Activated CD4-positive, alpha-beta T cell treated with anti-CD3 and anti-CD28 coated beads for 1 hour (primary cell): ENCODE data around the gene SLC2A6.

Source experiments
- DNase-seq: peaks from one replicate; pipeline ENCODE4 v3.0.0-alpha.2; 2020

The SLC2A6 gene, protein sequence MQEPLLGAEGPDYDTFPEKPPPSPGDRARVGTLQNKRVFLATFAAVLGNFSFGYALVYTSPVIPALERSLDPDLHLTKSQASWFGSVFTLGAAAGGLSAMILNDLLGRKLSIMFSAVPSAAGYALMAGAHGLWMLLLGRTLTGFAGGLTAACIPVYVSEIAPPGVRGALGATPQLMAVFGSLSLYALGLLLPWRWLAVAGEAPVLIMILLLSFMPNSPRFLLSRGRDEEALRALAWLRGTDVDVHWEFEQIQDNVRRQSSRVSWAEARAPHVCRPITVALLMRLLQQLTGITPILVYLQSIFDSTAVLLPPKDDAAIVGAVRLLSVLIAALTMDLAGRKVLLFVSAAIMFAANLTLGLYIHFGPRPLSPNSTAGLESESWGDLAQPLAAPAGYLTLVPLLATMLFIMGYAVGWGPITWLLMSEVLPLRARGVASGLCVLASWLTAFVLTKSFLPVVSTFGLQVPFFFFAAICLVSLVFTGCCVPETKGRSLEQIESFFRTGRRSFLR

DNA sequence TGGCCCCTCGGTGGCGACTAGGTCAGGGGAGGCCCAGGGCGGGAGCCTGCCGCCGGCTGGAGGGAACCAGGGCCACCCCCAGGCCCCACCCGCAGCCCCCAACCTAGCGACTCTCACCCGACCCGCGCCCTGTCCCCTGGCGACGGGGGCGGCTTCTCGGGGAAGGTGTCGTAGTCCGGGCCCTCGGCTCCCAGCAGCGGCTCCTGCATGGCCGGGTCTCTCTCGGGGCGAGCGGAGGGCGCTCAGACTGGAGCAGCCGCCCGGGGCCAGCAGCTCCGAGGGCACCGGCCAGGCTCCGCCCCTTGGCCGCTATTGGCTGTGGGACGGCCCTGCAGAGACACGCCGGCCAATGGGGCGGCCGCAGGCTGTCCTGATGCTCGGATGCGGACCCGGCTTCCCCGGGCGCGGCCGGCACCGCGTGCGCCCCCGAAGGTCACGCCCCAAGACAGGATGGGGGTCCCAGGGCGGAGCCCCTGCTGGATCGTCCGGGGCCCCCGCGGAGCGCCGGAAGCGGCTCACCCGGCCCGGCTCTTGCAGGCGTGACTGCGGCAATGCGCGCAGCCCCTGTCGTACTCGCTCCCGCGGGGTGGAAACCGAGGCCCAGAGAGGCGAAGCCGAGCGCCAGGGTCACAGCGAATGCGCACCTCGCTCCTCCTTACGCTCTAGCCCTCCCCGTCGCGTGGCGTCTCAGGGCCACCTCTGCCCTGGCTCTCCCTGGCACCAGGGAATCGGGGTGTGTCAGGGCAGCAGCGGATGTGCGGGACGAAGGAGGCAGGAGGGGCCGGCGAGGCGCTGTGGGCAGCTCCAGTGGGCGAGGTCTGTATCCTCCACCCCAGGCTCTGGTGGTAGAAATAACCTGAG, at the start of gene SLC2A6:
TSS of gene SLC2A6 (minus strand) at position 249 of the 861 bp plus-strand sequence. CDS start at position 209, 40 bp downstream.
- peak; percentile 64 for DNase-seq

DNA sequence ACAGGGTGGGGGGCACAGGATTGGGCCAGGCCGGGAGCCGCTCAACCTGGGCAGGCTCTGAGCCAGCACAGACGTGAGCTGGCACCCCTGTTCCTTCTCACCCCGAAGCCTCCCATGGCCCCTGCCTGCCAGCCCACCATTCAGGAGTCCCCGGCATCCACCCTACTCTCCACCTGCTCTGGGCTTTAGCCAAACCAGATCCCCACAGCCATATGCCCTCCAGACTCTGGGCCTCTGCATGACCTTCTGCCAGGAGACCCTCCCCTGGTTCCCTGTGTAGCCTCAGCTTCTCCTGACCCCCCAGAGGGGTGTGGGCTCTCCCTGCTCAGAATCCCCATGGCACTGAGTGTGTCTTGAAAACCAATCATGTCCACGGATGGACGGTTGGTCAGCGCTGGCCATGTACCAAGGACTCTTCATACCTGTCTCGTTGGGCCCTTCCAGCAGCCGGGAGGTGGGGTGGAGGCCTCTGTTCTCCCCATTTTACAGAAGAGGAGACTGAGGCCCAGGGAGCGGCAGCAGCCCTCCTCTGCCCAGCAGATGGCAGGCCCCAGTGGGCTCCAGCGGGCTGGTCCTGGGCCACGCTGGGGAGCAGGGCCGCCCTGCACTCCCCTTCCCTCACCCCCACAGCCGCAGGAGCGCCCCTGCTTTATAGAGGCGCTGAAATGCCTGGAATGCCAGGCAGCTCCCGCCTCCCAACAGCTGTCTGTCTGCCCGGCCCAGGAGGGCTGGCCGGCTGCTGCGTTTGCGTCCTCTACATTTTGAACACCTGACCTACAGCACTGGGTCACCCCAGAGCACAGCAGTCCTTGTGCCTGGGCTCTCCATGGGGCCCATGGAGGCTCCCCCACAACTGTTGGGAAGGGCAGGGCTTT, 49.3 kb upstream of the SLC2A6 start:
- DNase-seq, result no peak

DNA sequence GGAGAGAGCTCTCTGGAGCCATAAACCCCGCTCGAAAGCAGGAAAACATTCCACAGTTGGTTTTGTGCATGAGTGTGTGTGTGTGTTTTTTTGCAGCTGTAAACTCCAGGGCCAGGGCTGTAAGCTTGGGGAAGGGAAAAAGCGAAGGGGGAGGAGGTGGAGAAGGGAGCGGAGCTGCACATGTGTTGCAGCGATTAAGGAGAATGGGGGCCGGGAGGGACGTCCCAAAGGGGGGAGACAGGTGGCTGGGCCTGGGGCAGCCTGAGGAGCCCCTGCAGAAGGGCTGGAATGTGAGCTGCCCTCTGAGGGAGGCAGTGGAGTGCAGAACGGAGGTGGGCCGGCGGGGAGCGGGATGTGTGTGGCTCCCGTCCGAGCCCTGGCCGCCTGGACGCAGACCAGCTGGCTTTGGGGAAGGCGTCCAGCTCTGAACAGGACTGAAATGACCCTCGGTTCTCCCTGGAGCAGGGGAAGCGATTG, 48.6 kb upstream of the SLC2A6 start:
- DNase-seq, result no peak

DNA sequence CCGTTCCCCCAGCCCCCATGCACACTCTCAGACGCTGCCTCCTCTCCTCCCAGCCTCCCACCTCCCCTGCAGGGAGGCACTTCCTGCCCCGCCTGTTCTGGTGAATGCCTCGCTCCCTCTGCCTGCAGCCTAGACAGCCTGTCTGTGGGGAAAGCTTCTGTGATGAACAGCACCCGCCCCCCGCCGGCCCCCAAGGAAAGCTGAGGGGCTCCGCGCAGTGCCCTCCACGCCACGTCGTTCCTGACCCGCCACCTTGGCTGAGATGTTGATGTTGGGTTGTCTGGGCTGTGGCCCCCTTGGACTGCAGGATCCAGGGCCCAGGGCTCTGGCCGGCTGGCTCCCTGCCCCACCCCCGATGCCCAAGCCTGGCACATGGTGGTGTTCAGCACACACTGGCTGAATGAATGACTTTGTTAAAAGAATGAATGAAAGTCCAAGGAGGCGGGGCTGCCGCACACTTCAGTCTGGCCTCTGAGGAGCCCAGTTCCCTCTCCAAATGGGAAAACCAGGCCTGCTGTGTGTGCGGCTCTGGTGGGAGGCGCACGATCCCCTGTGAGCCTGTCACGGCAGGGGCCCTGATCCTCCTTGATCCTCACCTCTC, 47.9 kb upstream of the SLC2A6 start:
- DNase-seq, result no peak

DNA sequence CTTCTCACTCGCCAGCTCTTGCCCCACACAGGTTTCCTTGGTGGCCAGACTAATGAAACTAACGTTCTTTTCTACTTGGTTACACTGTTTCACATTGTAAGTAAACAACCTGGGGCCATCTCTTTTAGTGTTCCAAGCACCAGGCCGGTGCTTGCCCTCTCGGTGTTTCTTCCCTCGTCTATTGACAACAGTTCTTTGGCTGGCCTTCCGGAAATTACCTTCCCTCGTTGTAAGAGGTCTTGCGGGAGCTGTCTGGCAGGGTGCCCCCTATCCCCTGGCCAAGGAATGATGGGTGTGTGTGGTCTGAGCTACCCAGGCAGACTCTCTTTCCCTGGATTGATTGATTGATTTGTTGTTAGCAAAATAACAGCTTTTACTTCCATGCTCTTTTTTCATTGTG, 46.8 kb upstream of the SLC2A6 start:
- no peak for DNase-seq

DNA sequence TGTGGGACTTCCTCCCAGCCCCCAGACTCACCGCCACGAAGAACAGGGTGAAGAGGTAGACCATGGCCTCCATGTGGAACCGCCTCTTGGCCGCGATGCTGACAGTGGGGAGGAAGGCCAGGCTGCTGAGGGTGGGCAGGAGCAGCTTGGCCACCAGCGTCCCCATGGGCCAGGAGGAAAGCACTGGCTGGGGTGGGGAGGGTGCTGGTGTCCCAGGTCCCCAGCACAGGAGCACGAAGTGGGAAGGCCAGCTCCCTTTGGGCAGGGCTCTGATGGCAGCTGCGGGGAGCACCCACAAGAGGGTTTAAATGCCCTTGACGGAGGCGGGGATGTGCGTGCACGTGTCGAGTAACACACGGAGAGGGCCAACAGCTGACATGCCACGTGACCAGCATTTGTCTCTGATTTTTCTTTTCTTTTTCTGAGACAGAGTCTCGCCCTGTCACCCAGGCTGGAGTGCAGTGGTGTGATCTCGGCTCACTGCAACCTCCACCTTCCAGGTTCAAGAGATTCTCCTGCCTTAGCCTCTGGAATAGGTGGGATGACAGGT, 45.9 kb upstream of the SLC2A6 start, which contains the start of gene MYMK:
TSS of gene MYMK (minus strand) at position 281 of the 550 bp plus-strand sequence. CDS start at position 166, 115 bp downstream.
- no peak for DNase-seq

DNA sequence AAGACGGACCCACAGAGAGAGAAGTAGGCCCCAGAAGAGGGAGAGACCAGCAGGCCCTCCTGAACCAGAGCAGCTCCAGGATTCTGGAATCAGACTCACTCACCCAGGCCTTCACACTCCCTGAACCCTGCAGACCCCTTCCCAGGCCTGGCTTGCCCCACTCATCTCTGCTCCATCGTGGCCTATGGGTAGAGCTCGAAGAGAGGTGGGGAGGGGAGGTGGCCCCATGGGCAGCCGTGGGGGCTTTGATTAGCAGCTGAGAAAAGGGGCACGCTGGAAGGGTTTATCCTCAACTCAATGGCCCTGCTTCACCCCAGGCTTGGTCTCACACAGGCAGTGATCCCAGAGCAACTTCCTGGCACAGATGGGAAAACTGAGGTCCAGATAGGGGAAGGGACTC, 45.2 kb upstream of the SLC2A6 start:
- no peak for DNase-seq

DNA sequence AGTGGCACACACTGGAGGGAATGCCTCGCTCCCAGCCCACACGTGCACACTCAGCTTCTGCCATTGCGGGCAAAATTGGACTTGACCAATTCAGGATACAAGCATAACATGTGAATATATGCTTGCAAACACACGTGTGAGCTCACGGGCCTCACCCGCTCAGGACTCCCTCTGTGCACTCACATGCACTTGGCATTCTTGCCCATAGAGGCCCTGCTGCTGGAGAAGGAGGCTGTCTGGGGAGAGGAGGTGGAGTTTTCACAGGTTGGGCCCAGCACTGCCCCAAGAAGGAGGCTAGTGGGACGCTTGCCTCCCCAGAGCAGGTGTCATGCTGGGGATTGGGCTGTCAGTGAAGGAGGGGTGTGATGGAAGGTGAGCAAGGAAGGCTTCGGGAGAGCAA, 44.2 kb upstream of the SLC2A6 start:
- DNase-seq, result no peak

DNA sequence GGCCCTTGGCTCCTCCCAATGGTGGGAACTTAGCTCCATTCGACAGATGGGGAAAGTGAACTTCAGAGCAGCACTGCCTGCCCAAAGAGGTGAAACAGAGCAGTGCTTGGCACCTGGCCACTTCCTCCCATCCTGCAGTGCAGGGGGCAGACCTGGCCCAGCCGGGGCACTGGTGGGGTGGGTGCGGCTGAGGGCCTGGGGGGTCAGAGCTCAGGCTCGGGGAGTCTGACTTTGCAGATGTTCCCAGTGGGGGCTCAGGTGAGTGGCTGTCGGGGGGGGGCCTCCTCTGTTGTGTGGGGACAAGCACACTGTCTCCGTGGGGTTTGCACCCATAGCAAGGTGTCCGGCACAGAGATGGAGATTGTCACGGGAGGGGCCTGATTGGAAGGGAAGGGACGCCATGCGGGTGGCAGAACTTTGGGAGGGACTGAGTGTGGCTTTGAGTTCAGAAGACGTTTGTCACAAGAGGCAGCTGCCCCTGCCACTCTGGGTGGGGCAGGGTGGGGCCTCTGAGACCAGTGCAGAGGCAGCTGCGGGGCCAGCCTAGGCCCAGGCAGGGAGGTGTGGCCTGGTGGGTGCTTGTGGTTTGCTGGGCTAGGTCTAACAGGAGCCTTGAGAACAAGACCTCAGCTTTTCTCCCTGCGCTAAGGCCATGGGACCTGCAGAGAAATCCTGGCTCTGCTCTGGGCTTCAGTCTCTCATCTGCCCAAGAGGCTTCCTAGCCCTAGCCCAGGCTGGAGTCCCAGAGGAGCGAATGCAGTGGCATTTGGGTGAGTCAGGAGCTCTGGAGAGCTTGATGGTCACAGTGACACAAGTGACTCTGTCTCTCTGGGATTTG, 43.4 kb upstream of the SLC2A6 start:
- no peak for DNase-seq

DNA sequence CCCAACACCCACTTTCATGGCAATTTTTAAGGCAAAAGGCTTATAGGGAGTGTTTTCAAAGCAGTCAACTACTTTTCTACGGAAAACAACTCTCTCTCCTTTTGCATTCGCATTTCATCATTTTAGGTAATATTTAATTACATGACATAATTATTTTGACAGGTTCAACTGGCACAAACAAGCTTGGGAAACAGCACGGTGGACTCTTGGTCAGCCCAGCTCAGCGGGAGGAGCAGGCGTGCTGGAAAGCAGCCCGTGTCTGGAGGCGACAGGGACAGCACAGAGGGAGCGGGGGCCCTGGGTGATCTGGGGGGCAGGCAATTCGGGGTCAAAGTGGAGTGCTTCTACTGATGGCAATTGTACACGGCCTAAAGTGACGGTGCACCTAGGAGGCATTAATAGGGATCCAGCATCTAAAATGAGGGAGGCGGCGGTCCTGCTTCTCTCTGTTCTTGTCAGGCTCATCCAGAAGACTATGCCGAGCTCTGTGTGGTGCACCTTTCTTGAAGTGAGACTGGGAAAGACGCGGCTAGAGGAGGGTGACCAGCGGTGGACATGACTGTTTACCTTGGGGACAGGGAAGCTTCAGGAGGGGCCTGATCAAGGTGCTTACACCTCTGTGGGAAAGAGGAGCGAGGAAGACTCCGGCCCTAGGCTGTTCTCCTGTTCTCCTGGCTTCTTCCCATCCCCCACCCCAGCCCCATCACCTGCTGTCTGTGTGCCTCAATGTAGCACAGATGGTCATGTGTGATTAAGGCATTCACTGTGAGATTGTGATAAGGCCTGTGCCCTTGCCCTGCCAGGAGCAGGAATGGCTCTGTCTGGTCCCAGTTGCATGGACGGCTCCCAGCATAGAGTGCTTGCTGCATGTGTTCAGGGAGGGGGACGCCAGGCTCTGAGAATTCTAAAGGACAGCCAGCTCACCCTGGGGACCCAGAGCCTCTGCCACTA, 42.5 kb upstream of the SLC2A6 start:
- no peak for DNase-seq

DNA sequence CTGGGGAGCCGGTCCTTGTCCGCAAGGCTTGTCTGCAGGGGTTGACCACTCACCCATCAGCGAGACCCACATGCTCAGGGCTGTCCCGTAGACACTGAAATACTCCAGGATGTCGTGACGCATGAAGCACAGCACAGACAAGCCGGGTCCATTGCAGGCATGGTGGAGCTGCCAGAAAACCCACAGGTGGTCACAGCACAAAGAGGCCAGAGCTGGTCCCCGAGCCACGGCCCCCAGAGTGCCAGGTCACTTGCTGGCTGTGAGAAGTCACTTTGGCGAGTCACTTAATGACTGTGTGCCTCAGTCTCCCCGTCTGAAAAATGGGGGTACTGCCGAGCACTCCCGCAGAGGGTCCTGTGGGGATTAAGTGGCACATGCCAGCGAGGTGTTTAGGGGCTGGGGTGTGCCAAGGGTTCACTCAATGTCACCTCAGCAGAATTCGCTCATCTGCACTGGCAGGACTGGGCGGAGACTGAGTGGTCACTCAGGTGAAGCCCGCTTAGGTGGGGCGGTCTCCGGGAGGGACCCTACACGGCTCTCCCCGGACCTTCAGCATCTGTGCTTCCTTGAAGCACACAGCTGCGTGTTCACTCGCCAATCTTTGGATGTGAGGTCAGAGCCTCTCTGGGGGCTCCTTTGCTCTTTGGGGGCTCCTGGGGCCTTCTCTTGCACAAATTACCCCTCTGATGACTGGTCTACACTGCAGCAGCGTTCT, 41.4 kb upstream of the SLC2A6 start:
- DNase-seq, result no peak

DNA sequence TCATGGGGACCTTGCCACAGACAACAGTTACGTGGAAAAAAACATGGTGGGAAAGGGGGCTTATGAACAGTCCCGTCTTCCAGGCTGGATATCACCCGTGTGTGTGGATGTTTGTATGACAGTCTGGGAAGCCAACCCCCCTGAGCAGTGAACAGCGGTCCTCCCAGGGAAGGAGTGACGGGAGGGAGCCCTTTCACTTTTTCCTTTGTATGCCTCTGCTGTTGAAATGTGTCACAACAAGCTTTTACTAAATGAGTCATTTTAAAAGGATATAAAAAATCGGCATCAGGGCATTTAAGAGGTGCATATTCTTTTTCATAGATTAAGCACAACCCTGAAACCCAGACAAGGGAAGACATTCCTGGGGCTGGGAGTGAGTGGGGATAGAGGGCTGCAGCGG, 40.8 kb upstream of the SLC2A6 start:
- no peak for DNase-seq

DNA sequence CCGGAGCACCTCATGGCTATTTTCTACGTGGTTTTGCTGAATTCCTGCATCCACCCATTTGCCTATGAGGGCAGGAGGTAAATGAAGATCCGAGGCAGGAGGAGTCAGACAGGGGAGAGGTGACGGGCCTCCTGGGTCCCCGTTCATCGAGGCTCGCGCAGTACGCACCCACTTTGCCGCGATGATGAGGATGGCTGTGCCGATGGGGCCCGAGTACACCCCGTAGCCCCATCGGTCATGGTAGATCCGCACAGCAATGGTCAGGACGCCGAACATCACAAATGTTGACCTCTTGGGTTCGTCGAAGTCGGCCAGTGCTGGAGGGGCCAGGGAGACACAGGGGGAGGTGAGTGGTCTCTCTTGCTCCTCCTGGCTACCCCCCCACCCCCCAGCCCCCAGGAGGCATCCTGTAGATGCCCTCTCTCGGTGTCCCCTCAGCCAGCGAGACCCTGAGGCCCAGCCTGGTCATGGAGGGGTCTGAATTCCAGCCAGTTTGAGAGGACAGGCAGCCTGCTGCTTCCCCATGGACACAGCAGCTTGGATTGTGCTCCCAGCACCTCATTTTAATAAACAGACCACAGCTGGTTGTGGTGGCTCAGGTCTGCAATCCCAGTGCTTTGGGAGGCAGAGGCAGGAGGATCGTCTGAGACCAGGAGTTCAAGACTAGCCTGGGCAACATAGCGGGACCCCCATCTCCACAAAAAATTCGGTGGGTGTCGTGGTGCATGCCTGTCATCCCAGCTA, 40.0 kb upstream of the SLC2A6 start:
- no peak for DNase-seq

DNA sequence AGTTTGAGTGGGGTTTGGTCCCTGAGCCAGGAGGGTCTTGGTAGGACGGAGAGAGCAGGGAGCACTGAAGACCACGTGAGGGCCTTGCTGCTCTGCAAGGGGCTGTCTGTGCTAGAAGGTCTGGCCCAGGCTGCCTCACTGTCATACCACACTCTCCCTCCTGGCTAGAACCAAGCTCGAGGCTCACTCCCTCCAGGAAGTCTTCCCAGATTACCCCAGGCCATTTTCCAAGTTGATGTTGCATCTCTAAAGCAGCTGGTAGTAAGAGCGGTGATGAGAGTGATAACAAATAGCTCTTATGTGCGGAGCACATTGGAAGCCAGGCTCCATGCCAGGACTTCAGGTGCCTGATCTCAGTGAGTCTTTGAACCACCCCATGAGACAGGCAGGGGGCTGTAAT, 39.3 kb upstream of the SLC2A6 start:
- no peak for DNase-seq

DNA sequence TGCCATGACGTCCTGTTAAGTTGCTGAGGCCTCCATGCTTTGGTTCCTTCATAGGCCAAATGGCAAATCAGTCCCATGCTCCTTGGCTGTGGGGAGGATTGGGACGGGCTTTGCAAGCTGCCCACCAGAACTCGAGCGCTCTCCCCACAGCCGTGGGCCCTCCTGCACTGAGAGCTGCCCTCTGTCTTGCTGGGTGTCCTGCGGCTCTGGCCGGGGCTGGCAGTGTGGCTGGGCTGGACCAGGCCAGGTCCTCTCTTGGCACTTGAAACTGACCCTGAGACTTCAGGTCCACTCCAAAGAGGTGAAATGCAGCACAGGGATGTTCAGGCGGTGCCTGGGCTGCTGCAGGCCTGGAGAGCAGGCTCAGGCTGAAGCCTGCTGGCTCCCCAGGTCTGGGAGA, 38.8 kb upstream of the SLC2A6 start:
- DNase-seq, result no peak

DNA sequence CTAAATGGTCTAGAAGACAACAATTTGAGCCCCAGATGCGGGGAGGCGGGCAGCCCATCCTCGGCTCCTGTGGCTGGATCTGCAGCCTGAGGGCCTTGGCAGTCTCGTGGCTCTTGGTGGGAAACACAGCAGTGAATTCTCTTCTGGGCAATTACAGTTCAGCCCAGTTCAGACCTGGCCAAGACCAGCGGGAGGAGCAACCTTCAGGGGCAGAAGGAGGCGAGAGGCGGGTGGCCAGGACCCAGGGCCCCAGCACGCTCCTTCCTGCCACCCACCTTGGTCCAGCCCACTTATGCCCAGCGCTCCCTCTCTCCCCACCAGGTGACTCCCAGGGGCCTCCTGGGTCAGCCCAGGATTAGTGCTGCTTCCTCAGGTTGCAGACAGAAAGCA, 38.1 kb upstream of the SLC2A6 start:
- no peak for DNase-seq

DNA sequence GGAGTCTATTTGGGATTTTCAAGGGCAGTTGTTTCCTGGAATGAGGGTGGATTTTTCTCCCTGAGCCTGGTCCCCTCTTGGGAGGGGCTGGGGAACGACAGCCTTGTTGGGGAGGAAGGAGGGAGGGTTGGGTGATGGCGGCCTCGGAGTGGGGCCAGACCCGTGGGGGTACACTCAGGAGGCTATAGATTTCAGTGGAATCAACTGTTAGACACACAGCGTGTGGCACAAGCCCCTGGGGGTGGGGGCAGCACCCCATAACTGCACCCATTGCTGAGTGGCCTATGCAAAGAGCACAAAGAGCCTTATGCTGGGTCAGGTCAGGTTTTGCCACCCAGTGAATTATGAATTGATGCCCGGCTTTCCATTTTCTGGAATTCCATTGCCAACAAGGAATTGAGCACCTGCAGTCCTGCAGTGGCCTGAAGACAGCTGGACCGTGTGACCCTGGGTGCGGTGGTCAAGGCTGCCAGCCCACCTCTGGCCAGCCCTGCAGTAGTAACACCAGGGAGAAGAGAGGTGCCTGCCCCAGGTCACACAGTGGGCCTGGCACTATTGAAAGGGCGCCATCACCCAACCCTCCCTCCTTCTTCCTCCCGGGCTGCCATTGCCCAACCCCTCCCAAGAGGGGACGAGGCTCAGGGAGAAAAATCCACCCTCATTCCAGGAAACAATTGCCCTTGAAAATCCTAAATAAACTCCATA, 37.5 kb upstream of the SLC2A6 start:
- DNase-seq, result no peak
